Measurements from ENCODE around the gene PTGES3L. TPM values are rescaled to one million over a fixed set of nuclear protein-coding genes. Genes with fewer than 3 reads are reported as not detected.

PTGES3L gene
- total RNA-seq = 0.31 TPM

- Histone ChIP-seq H3K4me3 (ENCODE audit: low read length) (peak within 1 kb of the TSS; percentile 86), H3K4me1 (ENCODE audit: insufficient read depth, low read length) (peaks cover 45% of the 10 kb centered on the region), H3K9me3 (ENCODE audit: low read depth, low read length) (no peaks in the 10 kb centered on the region), H3K27me3 (ENCODE audit: insufficient read depth, low read length) (no peaks in the 10 kb centered on the region)
These were observed at the start of gene PTGES3L for GRCh38 chr17:42979511-42980273. Gene PTGES3L (minus strand): TSS chr17:42980080. CDS start chr17:42980053, 27 bp downstream.

GRCh38 chr17:43028221-43028861, 48.5 kb upstream of the PTGES3L start:
- Histone ChIP-seq H3K9me3 (ENCODE audit: low read depth, low read length) (no peaks in the 10 kb centered on the region), H3K4me1 (ENCODE audit: insufficient read depth, low read length) (peaks cover 19% of the 10 kb centered on the region), H3K4me3 (ENCODE audit: low read length) (no peak overlapping the region), H3K27me3 (ENCODE audit: insufficient read depth, low read length) (no peaks in the 10 kb centered on the region)

- H3K4me3 ChIP-seq (ENCODE audit: low read length) = no peak overlapping the region
- H3K4me1 ChIP-seq (ENCODE audit: insufficient read depth, low read length) = peaks cover 26% of the 10 kb centered on the region
- H3K27me3 ChIP-seq (ENCODE audit: insufficient read depth, low read length) = no peaks in the 10 kb centered on the region
- H3K9me3 ChIP-seq (ENCODE audit: low read depth, low read length) = no peaks in the 10 kb centered on the region
These were observed 47.5 kb upstream of the PTGES3L start for GRCh38 chr17:43027091-43028032.

- H3K4me3 ChIP-seq (ENCODE audit: low read length) = no peak overlapping the region
- no peaks in the 10 kb centered on the region for H3K9me3 ChIP-seq (ENCODE audit: low read depth, low read length)
- H3K4me1 ChIP-seq (ENCODE audit: insufficient read depth, low read length) = peaks cover 29% of the 10 kb centered on the region
- H3K27me3 ChIP-seq (ENCODE audit: insufficient read depth, low read length) = no peaks in the 10 kb centered on the region
These were observed 46.7 kb upstream of the PTGES3L start for GRCh38 chr17:43026595-43026994.

GRCh38 chr17:43025766-43026537, 46.1 kb upstream of the PTGES3L start:
- no peaks in the 10 kb centered on the region for H3K9me3 ChIP-seq (ENCODE audit: low read depth, low read length)
- H3K4me3 ChIP-seq (ENCODE audit: low read length) = no peak overlapping the region
- peaks cover 33% of the 10 kb centered on the region for H3K4me1 ChIP-seq (ENCODE audit: insufficient read depth, low read length)
- H3K27me3 ChIP-seq (ENCODE audit: insufficient read depth, low read length) = no peaks in the 10 kb centered on the region

- H3K4me1 ChIP-seq (ENCODE audit: insufficient read depth, low read length) = peaks cover 39% of the 10 kb centered on the region
- no peaks in the 10 kb centered on the region for H3K27me3 ChIP-seq (ENCODE audit: insufficient read depth, low read length)
- no peaks in the 10 kb centered on the region for H3K9me3 ChIP-seq (ENCODE audit: low read depth, low read length)
- H3K4me3 ChIP-seq (ENCODE audit: low read length) = no peak overlapping the region
These were observed 45.4 kb upstream of the PTGES3L start for GRCh38 chr17:43025290-43025657.

- no peaks in the 10 kb centered on the region for H3K9me3 ChIP-seq (ENCODE audit: low read depth, low read length)
- H3K4me1 ChIP-seq (ENCODE audit: insufficient read depth, low read length) = peaks cover 42% of the 10 kb centered on the region
- H3K27me3 ChIP-seq (ENCODE audit: insufficient read depth, low read length) = no peaks in the 10 kb centered on the region
- peak within 1 kb of the TSS; percentile 44 for H3K4me3 ChIP-seq (ENCODE audit: low read length)
These were observed 44.8 kb upstream of the PTGES3L start, which contains the start of gene RND2 for GRCh38 chr17:43024407-43025289. Gene RND2 (plus strand): TSS chr17:43025231. CDS start chr17:43025348, 117 bp downstream.

- Histone ChIP-seq H3K9me3 (ENCODE audit: low read depth, low read length) (no peaks in the 10 kb centered on the region), H3K4me3 (ENCODE audit: low read length) (peak within 1 kb of the TSS; percentile 71), H3K27me3 (ENCODE audit: insufficient read depth, low read length) (no peaks in the 10 kb centered on the region), H3K4me1 (ENCODE audit: insufficient read depth, low read length) (peaks cover 59% of the 10 kb centered on the region)
These were observed 42.0 kb upstream of the PTGES3L start, which contains the start of gene VAT1 for GRCh38 chr17:43021741-43022512. Gene VAT1 (minus strand): TSS chr17:43022385. CDS start chr17:43022322, 63 bp downstream.

GRCh38 chr17:43020789-43021740, 41.2 kb upstream of the PTGES3L start:
- no peaks in the 10 kb centered on the region for H3K27me3 ChIP-seq (ENCODE audit: insufficient read depth, low read length)
- H3K4me3 ChIP-seq (ENCODE audit: low read length) = peak overlapping the region; percentile 71
- H3K4me1 ChIP-seq (ENCODE audit: insufficient read depth, low read length) = peaks cover 59% of the 10 kb centered on the region
- no peaks in the 10 kb centered on the region for H3K9me3 ChIP-seq (ENCODE audit: low read depth, low read length)

- H3K4me3 ChIP-seq (ENCODE audit: low read length) = no peak overlapping the region
- H3K27me3 ChIP-seq (ENCODE audit: insufficient read depth, low read length) = no peaks in the 10 kb centered on the region
- H3K4me1 ChIP-seq (ENCODE audit: insufficient read depth, low read length) = peaks cover 59% of the 10 kb centered on the region
- no peaks in the 10 kb centered on the region for H3K9me3 ChIP-seq (ENCODE audit: low read depth, low read length)
These were observed 40.2 kb upstream of the PTGES3L start for GRCh38 chr17:43020030-43020621.

GRCh38 chr17:43019418-43019817, 39.5 kb upstream of the PTGES3L start:
- Histone ChIP-seq H3K4me3 (ENCODE audit: low read length) (no peak overlapping the region), H3K27me3 (ENCODE audit: insufficient read depth, low read length) (no peaks in the 10 kb centered on the region), H3K9me3 (ENCODE audit: low read depth, low read length) (no peaks in the 10 kb centered on the region), H3K4me1 (ENCODE audit: insufficient read depth, low read length) (peaks cover 57% of the 10 kb centered on the region)

- peaks cover 57% of the 10 kb centered on the region for H3K4me1 ChIP-seq (ENCODE audit: insufficient read depth, low read length)
- no peak overlapping the region for H3K4me3 ChIP-seq (ENCODE audit: low read length)
These were observed 39.1 kb upstream of the PTGES3L start for GRCh38 chr17:43018932-43019331.

More at GRCh38 chr17:43018932-43019331, 39.1 kb upstream of the PTGES3L start:
- Histone ChIP-seq H3K27me3 (ENCODE audit: insufficient read depth, low read length) (no peaks in the 10 kb centered on the region), H3K9me3 (ENCODE audit: low read depth, low read length) (no peaks in the 10 kb centered on the region)

Data from mononuclear cell (primary cell).